Mesothelial cell of epicardium (in vitro differentiated cells): ENCODE results near the gene KRTAP9-4. TPM values are rescaled to one million over a fixed set of nuclear protein-coding genes. Genes with fewer than 3 reads are reported as not detected.
"Not testable (repeated sequence)": the region's sequence is repeated elsewhere in the genome, so short reads cannot be mapped to it uniquely, and the experiment has no call there.

Source experiments
- DNase-seq, 2 experiments: peaks; one replicate each; pipeline ENCODE4 v3.0.0; 2021; ENCODE audit warnings: low spot score in 2 of 2; ENCODE audit not compliant: unreplicated experiment in 2 of 2
- H3K27ac Mint-ChIP-seq: 2 replicates; pipeline ENCODE4 v1.8.0; 2021; ENCODE audit warnings: mixed read lengths
- H3K27me3 Mint-ChIP-seq: 2 replicates; pipeline ENCODE4 v1.8.0; 2021; ENCODE audit warnings: low read depth, mixed read lengths
- H3K36me3 Mint-ChIP-seq: 2 replicates; pipeline ENCODE4 v1.8.0; 2021; ENCODE audit warnings: mixed read lengths
- H3K4me1 Mint-ChIP-seq: 2 replicates; pipeline ENCODE4 v1.8.0; 2021; ENCODE audit warnings: mixed read lengths
- H3K4me3 Mint-ChIP-seq: 2 replicates; pipeline ENCODE4 v1.8.0; 2021; ENCODE audit warnings: mild to moderate bottlenecking, moderate library complexity, mixed read lengths
- H3K9me3 Mint-ChIP-seq: 2 replicates; pipeline ENCODE4 v1.8.0; 2021; ENCODE audit warnings: mixed read lengths
- CTCF ChIP-seq: fragments of 200-600 bp; sonication (generic); IDR thresholded peaks from one replicate; pipeline ENCODE4 v1.5.0; 2021; ENCODE audit warnings: antibody characterized with exemption; ENCODE audit not compliant: unreplicated experiment
- total RNA-seq: library from RNA; stranded (reverse); gene quantifications from 3 replicates; pipeline ENCODE4 v1.2.1, GENCODE V29; 2021

KRTAP9-4 gene
- total RNA-seq, 1 donor from 2014 or later = not detected

GRCh38 chr17:41265078-41265477 is 15.6 kb downstream of the KRTAP9-4 start, which contains the start of gene KRTAP9-6:
TSS of gene KRTAP9-6 (plus strand) at chr17:41265378. CDS start at chr17:41265378, 0 bp downstream.
- DNase-seq = no peak
- Mint-ChIP-seq H3K36me3 (no peaks in the 10 kb centered on the region), H3K4me3 (no peak within 1 kb of the TSS), H3K9me3 (no peaks in the 10 kb centered on the region), H3K4me1 (no peaks in the 10 kb centered on the region), H3K27ac (no peak within 1 kb of the TSS), H3K27me3 (peaks cover 19% of the 10 kb centered on the region)
- no peak for TF ChIP-seq CTCF

- H3K27ac Mint-ChIP-seq = no peak overlapping the region
- peaks cover 7% of the 10 kb centered on the region for H3K27me3 Mint-ChIP-seq
- DNase-seq = no peak
- H3K36me3 Mint-ChIP-seq = no peaks in the 10 kb centered on the region
- H3K4me1 Mint-ChIP-seq = no peaks in the 10 kb centered on the region
- no peak for TF ChIP-seq CTCF
- no peak overlapping the region for H3K4me3 Mint-ChIP-seq
- no peaks in the 10 kb centered on the region for H3K9me3 Mint-ChIP-seq
Observed at GRCh38 chr17:41267711-41268110, 18.2 kb downstream of the KRTAP9-4 start.

- DNase-seq, H3K4me3 Mint-ChIP-seq, H3K27ac Mint-ChIP-seq, H3K4me1 Mint-ChIP-seq, H3K36me3 Mint-ChIP-seq, H3K9me3 Mint-ChIP-seq, H3K27me3 Mint-ChIP-seq: not testable (repeated sequence)
Observed at GRCh38 chr17:41271323-41271722, 21.8 kb downstream of the KRTAP9-4 start.

- no peaks in the 10 kb centered on the region for H3K9me3 Mint-ChIP-seq
- peaks cover 11% of the 10 kb centered on the region for H3K27me3 Mint-ChIP-seq
- H3K4me1 Mint-ChIP-seq = peaks cover 6% of the 10 kb centered on the region
- no peak overlapping the region for H3K27ac Mint-ChIP-seq
- no peak for TF ChIP-seq CTCF
- no peak overlapping the region for H3K4me3 Mint-ChIP-seq
- H3K36me3 Mint-ChIP-seq = no peaks in the 10 kb centered on the region
- no peak for DNase-seq
Observed at GRCh38 chr17:41271858-41272257, 22.4 kb downstream of the KRTAP9-4 start.

- H3K27me3 Mint-ChIP-seq = peaks cover 13% of the 10 kb centered on the region
- not testable (repeated sequence) for DNase-seq, H3K9me3 Mint-ChIP-seq, H3K4me1 Mint-ChIP-seq, H3K27ac Mint-ChIP-seq, H3K4me3 Mint-ChIP-seq, H3K36me3 Mint-ChIP-seq
Observed at GRCh38 chr17:41275648-41276190, 26.2 kb downstream of the KRTAP9-4 start, which contains the start of gene KRTAP9-7. TSS of gene KRTAP9-7 (plus strand) at chr17:41275698. CDS start at chr17:41275698, 0 bp downstream.

GRCh38 chr17:41278176-41278955 is 28.9 kb downstream of the KRTAP9-4 start:
- no peak for TF ChIP-seq CTCF
- Mint-ChIP-seq H3K9me3 (peaks cover 8% of the 10 kb centered on the region), H3K27ac (no peak overlapping the region), H3K27me3 (peaks cover 13% of the 10 kb centered on the region), H3K4me3 (no peak overlapping the region), H3K4me1 (peaks cover 6% of the 10 kb centered on the region), H3K36me3 (no peaks in the 10 kb centered on the region)
- DNase-seq = no peak
